Hematopoietic multipotent progenitor cell treated with erythropoietin and hydrocortisone succinate and interleukin-3 and kit ligand, for 6 days (in vitro differentiated cells): ENCODE results near the gene ELP4.
A peak's percentile ranks its signal among the peaks of the same experiment; 100 is the strongest.
"Not testable (repeated sequence)": the region's sequence is repeated elsewhere in the genome, so short reads cannot be mapped to it uniquely, and the experiment has no call there.

ENCODE experiments used
- DNase-seq: peaks from one replicate; pipeline ENCODE4 v3.0.0-alpha.2; 2015

ELP4 gene

DNA sequence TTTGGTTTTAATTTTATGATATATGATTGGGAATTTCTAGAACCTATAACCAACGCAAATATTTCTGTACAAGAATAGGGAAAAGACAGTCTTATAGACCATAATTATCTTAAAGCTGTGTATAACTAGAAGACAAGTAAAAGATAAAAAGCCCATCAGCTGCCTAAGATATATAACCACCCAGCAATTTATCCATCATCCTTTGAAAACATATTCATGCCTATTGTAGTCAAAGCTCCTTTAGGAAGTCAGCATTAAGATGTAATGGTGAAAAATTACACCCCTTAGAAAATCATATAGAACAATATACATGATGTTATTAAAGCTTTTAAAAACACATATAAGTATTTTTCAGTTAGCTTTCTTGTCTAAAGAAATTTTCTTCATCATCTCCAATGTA is 46.4 kb downstream of the ELP4 start:
- no peak for DNase-seq

DNA sequence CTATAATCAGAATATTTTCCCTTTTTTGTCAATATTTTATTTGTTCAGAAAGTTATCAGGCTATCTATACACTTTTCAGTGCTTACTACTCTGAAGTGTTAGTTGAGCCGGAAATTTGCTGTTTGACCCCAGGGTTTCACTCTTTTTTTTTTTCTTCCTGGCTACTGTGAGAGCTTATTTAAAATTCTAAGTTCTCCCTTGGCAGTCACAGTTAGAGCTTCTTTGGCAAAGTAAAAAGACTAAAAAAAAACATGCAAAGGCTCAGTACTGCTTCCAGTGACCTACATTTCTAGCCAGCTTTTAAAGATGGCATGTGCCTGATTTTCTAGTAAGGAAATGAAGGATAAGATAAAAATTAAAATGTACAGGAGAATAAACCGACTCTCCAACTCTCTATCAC is 48.4 kb downstream of the ELP4 start:
- DNase-seq = no peak

DNA sequence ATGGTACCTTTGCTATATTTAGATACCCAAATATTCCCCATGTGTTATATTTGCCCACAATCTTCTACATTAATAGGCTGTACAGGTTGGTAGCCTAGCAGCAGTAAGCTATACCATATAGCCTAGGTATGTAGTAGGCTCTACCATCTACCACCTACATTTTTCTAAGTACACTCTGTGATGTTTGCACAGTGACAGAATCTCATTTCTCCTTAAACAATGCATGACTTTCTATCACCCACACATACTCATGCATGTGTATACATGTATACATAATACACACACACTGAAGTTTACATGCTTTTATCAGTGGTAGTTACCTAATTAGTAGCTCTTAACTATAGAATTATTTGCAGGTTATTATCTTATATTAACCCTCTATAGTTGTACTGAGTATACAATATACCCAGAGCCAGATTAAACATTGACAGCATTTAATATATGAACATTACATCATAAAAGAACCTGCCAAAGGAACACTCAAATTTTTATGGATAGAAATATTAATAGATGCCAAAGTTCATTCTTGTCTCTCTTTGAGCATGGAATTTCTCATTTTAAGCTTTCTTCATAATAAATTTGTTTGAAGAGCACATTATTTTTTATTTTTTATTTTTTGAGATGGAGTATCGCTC is 51.4 kb downstream of the ELP4 start:
- no peak for DNase-seq

DNA sequence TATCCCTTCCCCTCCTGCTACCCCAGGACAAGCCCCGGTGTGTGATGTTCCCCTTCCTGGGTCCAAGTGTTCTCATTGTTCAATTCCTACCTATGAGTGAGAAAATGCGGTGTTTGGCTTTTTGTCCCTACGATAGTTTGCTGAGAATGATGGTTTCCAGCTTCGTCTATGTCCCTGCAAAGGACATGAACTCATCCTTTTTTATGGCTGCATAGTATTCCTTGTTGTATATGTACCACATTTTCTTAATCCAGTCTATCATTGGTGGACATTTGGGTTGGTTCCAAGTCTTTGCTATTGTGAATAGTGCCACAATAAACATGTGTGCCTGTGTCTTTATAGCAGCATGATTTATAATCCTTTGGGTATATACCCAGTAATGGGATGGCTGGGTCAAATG is 55.0 kb downstream of the ELP4 start:
- not testable (repeated sequence) for DNase-seq

DNA sequence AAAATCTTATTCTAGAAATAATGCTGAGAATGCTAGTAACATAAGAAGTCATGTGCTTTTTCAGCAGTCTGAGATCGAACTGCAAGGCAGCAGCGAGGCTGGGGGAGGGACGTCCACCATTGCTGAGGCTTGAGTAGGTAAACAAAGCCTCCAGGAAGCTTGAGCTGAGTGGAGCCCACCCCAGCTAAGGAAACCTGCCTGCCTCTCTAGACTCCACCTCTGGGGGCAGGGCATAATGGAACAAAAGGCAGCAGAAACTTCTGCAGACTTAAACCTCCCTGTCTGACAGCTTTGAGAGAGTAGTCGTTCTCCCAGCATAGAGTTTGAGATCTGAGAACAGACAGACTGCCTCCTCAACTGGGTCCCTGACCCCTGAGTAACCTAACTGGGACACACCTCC is 64.6 kb downstream of the ELP4 start:
- not testable (repeated sequence) for DNase-seq

DNA sequence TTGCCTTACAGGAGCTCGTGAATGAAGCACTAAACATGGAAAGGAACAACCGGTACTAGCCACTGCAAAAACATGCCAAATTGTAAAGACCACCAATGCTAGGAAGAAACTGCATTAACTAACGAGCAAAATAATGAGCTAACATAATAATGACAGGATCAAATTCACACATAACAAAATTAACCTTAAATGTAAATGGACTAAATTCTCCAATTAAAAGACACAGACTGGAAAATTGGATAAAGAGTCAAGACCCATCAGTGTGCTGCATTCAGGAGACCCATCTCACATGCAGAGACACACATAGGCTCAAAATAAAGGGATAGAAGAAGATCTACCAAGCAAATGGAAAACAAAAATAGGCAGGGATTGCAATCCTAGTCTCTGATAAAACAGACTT is 66.2 kb downstream of the ELP4 start:
- not testable (repeated sequence) for DNase-seq

DNA sequence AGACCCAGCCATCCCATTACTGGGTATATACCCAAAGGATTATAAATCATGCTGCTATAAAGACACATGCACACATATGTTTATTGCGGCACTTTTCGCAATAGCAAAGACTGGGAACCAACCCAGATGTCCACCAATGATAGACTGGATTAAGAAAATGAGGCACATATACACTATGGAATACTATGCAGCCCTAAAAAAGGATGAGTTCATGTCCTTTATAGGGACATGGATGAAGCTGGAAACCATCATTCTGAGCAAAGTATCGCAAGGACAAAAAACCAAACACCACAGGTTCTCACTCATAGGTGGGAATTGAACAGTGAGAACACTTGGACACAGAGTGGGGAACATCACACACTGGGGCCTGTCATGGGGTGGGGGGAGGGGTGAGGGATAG is 69.8 kb downstream of the ELP4 start:
- not testable (repeated sequence) for DNase-seq

DNA sequence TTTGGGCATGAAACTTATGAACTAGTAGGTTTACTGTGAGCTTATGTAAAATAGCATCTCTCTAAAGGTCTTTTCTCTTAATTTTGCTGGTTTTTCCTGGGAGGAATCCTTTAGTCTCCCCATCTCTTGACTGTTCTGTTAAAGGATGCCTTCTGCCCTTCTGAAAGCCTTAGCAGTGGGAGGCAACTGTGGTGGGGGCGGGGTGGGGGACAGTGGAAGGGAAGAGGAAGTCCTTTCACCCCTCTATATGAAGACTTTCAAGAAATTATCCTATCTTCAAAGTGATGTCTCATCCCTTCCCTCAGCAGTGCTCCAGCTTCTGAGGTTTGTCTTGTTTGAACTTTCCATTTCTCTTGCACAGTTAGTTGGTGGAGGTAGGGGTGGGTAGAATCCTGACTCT is 73.1 kb downstream of the ELP4 start:
- DNase-seq = no peak

DNA sequence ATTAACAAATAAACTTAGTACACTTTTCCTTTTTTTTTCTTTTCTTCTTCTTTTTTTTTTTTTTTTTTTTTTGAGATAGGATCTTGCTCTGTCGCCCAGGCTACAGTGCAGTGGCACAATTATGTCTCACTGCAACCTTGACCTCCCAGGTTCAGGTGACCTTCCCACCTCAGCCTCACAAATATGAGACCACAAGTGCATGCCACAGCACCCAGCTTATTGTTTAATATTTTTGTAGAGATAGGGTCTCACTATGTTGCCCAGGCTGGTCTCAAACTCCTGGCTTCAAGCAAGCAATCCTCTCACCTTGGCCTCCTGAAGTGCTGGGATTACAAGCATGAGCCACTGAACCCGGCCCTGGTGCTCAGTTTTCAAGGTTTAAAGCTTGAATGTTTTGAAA is 88.9 kb downstream of the ELP4 start:
- DNase-seq = no peak

DNA sequence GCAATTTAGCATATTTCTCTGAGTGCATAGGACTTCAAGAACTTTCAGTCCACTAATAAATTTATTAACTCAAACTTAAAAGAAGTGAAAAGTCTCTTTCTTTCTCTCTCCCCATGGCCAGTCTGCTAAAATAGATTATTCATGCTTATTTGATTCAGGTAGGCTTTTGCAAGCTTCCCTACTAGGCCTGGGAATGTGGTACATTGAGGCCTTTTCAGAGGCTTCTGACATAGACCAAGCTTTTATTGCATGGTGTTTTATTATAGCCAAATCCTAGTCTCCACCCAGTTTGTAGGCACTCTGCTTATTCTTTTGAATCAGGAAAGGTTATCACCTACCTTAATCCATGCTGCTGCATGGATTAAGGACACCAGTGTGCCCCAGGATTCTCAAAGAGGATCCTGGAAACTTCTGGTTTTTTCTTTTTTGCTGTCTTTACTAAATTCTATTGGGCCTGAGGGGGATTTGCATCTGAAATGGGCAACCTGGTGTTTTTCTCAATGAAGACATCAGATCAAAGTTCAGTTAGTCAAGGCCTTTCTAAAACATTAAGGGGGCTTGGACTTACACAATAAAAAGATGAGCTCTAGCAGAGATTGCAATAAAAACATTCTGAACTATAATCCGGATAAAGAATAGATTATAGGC is 92.2 kb downstream of the ELP4 start:
- DNase-seq = no peak

DNA sequence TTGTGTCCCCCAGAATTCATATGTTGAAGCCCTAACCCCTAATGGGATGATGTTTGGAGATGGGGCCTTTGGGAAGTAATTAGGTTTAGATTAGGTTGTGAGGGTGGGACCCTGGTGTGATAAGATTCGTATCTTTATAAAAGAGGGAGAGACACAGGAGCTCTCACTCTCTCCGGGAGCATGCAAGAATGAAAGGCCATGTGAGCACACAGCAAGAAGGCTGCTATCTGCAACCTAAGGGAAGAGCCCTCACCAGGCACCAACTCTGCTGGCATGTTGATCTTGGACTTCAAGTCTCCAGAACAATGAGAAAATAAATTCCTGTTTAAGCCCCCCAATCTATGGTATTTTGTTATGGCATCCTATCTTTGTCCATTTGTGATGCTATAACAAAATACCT is 97.3 kb downstream of the ELP4 start:
- no peak for DNase-seq

DNA sequence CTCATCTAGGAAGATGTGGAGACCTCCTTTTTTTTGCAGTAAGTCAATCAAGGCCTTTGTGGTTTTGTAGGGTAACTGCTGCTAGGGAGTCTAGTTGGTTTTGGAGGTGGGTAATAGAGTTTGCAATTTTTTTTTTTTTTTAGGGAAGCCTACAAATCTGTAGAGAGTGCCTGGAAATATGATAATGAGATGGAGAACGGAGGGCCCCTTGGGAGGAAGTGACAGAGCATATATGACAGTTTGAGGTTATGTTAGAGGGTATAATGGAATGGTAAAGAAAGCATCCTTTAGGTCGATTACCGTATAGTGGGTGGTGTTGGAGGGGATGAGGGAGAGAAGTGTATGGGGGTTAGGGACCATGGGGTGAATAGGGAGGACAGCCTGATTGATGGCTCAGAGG is 98.3 kb downstream of the ELP4 start:
- no peak for DNase-seq

DNA sequence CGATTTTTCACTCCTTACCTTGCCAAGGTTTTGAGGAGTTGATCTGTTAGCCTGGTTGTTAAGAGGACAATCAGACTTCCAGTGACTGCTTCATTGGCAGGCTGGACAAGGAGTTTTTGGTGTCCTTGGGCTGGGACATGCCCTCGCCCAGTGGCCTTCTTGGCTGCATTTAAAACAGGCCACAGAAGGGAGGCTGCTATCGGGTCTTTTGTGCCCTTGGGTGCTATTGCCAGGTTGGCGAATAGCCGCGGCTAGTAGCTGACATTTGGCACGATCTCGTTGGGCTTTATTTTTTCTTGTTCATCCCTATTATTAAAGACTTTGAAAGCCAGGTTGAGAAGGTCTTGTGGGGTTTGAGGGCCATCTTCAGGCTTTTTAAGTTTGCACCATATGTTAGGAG is 99.4 kb downstream of the ELP4 start:
- DNase-seq = no peak

DNA sequence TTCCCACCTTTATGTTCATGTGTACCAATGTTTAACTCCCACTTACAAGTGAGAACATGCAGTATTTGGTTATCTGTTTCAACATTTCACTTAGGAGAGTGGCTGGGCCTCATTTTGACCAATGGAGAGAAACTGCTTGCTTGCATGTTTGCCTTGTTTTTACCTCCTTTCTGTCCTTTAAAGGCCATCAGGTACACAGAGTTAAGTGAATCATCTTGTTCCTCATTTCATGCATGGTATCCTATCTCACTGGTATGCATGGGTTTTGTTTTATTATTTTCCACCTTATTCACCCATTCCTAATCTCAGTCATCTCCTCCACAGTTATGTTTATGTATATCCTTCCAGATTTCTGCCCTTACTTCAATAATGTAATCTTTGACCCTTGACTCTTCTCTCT is 101.0 kb downstream of the ELP4 start:
- DNase-seq = no peak

DNA sequence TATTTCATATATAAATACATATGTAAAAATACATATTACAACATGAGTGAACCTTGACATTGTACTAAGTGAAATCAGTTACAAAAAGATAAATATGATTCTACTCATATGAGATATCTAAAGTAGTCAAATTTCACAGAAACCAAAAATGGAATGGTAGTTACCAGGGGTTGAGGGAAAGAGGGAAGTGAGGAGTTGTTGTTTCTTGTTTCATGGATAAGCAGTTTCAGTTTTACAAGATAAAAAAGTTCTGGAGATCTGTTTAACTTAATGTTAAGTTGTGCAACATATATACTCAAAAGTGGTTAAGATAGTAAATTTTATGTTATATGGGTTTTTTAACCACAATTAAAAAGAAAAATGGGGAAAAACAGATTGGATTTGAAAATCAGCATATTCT is 107.7 kb downstream of the ELP4 start:
- DNase-seq = no peak

DNA sequence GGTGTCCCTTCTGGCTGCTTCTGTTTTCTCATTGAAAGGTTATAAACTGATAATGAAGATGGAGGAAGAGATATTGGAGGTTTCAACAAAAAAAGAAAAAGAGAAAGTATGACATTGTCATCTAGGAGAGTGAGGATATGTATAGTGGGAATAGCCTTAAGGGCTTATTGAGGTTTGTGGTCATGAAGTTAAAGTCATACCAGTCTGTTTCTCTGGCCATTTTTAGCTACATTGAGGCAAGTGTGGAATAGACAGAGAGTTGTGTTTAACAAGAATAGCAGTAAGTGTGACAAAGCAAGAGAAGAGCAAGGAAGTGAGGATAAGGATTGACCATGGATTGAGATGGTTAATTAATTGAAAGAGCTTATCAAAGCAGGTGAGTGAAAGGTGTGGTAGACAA is 110.4 kb downstream of the ELP4 start:
- no peak for DNase-seq

DNA sequence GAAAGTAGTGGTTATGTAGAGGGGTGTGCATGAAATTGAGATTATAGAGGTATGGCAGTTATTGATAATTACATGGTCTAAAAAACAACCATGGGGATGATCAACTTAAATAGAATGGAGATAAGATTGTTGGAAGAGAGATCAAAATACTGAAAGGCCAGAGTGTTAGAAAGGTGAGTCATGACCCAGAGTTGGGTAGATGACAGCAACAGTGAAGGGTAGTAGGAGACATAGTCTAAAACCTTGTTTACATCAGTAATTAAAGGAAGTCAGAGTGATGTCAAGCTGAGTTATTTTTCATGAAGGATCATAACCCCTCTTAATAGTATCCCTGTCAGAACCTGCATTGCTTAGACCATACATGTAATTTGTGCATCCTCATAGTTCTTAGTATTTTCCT is 110.9 kb downstream of the ELP4 start:
- no peak for DNase-seq

DNA sequence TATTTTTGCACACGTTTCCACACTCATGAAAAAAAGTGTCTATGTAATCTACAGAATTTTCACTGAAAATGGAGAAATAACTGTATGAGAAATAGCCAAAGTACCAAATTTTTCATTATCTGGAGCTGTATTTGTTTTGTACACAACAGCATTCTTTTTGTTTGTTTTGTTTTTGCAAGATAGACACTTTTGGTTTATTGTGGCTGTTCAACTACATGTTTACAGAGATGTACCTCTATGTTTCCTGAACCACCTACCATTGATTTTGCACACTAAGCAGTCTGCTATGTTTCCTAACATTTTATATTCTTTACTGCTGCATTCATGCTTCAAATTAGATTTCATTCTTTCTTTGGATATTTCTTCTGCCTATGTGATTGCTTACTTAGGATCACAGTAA is 116.3 kb downstream of the ELP4 start:
- DNase-seq = no peak

DNA sequence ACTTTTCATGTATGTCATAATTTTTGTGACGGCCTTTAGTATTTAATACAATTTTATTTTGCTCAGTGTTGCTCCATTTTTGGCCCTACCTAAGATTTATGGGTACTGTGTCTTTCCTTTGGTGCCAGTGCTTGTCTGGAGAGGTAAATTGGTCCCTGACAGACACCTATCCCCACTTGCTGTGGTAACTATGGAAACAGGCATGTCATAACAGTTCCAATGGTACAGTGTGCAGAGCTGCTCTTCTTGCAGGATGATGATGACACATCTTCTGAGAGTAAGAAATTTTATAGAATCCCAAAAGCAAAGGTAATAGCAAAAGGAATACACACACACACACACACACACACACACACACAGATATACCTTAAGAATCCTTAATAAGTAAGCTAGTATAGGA is 118.5 kb downstream of the ELP4 start:
- DNase-seq = no peak

DNA sequence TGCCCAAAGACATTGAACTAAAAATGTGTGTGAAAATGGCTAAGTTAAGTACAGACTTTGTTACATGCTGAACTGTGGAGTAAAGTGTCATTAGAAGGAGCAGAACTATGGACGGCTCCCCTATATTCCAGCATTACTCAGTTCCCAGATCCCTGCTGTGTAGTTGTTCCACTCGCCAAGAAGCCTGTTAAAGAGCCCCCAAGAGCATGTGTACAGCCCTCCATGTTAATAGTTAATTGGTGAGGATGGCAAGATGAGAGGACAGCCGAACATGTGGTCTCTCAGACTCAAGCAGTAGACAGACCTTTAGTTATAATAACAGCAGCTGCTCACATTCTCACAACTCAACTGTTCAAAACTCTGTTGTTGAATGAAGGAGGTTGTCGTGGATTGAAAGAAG is 127.4 kb downstream of the ELP4 start:
- no peak for DNase-seq

DNA sequence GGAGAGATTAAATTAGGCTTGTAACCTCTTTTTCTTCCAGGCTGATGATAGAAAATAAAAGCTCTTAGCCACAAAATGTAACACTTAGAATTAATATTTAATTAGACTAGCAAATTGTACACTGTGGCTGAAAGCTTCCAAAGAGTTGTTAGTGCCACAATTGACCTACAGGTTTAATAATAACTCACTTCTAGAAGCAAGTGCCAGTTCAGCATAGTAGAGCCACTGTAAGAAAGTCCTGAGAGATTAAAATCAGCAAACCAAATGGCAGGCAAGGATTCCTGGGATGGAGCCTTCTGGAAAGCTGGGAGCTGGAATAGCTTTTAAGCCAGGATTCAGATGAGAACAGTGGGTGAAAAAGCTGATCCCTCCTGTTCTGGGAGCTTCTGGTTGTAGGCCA is 131.0 kb downstream of the ELP4 start:
- DNase-seq = no peak

DNA sequence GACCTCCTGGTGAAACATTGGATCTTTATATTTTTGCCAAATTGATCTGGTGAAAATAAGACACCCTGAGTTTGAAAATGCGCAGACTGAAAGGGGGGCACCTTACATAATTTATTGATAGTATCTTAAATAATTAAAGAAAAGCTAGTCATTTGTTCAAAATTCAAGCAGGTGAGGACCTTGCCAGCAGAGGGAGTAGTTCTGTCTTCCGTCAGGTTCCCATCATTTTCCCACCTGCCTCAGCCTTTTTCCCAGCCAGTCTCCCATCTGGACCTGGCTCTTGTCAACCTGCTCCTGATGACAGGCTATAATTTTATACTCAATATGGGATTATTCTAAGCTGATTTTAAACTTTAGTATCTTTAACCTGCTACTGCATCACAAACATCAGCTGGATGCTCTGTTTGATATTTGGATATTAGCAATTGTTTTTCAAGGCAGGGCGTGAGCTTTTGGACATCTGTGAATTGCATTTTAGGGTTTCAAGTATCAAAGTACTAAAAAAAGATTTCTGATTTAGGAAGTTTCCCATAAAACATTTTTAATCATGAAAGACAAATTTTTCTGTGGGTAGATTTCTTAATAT is 132.0 kb downstream of the ELP4 start:
- peak; percentile 32 for DNase-seq

DNA sequence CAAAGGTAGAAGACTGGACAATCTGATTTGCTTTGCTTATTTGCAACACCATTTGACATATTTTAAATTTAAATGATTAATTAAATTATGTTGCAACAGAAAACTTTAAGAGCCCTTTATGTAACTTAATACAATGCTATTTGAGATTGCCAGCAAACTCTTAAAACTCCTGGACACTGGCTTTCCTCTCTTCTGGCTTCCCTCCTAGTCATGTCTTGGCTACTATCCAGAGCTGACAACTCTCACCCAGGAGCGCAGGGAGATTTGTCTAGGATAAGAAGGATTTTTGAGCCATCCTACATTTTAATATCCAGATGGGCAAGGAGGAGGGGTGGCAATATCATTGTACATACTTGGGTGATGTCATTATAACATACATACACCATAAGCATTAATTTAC is 134.3 kb downstream of the ELP4 start:
- DNase-seq = no peak

DNA sequence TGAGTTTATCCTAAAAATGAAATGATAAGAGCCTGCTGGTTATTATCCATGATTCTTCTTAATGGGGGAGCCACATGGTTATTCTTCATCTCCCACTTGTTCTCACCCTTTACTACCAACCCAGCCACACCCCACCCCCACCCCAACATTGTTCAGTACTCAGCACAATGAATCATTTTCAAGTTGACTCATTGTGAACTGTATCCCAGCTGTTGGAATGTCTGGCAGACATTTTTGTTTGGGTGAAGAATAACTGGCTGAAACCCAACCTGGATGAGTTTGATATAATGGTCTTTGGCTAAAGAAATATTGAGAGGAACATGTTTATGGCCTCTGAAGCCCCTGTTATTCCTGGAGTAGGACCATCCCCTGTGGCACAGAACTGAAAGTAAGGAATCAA is 136.2 kb downstream of the ELP4 start:
- DNase-seq = no peak

DNA sequence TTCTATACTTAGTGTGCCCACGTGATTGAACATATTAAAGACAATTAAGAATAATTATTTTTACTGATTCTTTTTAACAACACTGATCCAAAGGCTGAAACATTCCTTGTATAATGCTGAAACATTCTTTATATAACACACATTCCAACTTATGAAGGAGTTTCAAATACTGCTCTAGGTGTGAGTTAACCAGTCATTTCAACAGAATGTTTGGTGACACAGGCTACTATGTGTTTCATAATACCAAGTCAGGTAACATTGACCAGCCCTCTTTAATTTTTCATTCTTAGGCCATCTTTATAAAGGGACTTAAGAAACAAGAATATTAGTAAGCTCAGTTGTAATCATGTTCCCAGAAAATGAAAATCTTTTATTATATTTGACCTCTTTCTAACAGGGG is 136.6 kb downstream of the ELP4 start:
- DNase-seq = no peak
